HG02798 (cell line): ENCODE data around the gene ARL3.
"Not testable (repeated sequence)": the region's sequence is repeated elsewhere in the genome, so short reads cannot be mapped to it uniquely, and the experiment has no call there.

Experiments
- ATAC-seq: cut with Tn5 transposase; IDR thresholded peaks from one replicate; pipeline ENCODE4 v1.9.1; 2021; ENCODE audit warnings: mild to moderate bottlenecking; ENCODE audit not compliant: unreplicated experiment, poor library complexity

ARL3 gene

DNA sequence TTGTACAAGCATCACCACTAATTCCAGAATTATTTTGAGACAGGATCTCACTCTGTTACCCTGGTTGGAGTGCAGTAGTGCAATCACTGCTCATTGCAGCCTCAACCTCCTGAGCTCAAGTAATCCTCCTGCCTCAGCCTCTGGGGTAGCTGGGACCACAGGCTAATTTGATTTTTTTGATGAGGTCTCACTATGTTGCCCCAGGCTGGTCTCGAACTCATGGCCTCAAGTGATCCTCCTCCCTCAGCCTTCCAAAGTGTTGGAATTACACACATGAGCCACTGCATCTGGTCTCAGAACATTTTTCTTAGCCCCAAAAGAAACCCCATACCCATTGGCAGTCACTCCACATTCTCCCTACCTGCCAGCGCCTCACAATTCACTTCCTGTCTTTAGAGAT is 26.0 kb upstream of the ARL3 start:
- ATAC-seq = no peak

DNA sequence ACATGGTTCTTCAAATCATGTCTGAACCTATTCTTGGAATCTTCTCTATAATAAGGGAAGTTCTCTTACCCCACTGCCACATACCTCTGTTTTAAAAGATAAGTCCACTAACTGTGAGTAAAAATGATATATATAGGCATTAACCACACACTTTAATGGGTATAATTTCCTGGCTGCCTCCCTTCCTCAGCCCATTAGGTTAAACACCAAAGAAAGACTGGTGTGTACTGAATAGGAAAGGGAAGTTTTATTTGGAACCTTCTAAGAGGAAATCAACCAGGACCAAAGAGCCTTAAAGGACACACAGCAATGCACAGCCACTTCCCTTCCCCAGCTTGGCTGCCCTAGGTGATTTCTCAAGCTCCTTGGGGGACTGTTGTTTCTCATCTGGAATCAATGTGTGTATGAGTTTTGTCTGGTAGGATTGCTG is 24.5 kb upstream of the ARL3 start:
- no peak for ATAC-seq

DNA sequence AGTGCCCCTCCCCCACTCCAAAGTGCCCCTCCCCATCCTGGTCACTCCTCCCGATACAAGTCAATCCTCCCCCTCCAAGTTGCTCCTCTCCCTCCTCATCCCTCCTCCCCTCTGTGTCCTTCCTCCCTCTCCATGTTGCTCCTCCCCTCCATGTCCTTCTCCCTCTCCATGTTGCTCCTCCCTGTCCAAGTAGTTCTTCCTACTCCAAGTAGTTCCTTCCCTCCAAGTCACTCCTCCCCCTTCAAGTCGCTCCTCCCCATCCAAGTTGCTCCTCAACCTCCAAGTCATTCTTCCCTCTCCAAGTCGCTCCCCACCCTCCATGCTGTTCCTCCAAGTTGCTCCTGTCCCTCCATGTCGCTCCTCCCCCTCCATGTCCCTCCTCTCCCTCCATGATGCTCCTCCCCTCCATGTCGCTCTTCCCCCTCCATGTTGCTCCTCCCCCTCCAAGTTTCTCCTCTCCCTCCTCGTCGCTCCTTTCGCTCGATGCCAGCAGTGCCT is 20.9 kb upstream of the ARL3 start:
- ATAC-seq = no peak

DNA sequence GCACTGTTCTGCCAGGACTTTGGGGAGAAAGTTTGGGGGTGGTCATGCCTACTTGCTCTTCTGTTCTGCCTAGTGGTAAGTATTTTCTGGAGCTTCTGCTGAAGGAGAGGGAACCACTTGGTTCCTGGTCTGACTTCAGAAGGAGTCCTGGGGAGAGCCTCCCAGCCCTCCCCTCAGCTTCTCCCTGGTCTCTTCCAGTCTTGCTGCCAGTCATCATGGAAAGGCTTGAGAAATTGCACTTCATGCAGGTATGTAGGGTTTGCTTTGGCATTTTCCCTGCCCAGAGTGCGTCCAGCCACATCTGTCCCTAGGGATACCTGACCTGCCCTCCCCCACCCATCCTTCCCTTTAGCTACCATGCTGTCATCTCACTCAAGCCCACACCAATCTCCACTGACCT is 18.5 kb upstream of the ARL3 start:
- ATAC-seq = no peak

DNA sequence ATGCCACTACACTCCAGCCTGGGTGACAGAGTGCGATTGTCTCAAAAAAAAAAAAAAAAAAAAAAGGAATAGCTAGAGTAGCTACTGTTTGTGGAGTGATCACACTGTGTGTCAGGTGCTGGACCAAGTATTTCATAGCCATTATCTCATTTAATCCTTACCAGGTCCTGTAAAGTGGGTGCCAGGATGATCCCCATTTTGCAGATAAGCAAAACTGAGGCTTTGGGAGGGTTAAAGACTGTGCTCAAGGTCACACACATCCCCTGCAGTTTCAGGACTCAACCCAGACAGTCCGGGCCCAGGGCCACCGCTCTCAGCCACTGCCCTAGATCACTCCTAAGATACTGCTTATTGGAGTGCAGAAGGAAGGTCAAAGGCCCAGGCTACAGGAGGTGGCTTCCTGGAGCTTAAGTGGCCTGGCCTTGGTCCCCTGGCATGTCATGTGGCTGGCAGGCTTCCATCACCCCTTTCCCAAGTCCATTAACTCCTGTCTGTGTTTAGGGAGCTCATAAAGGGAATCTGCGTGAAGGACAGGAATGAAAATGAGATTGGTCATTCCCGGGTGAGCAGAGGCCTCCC is 17.1 kb upstream of the ARL3 start:
- no peak for ATAC-seq

DNA sequence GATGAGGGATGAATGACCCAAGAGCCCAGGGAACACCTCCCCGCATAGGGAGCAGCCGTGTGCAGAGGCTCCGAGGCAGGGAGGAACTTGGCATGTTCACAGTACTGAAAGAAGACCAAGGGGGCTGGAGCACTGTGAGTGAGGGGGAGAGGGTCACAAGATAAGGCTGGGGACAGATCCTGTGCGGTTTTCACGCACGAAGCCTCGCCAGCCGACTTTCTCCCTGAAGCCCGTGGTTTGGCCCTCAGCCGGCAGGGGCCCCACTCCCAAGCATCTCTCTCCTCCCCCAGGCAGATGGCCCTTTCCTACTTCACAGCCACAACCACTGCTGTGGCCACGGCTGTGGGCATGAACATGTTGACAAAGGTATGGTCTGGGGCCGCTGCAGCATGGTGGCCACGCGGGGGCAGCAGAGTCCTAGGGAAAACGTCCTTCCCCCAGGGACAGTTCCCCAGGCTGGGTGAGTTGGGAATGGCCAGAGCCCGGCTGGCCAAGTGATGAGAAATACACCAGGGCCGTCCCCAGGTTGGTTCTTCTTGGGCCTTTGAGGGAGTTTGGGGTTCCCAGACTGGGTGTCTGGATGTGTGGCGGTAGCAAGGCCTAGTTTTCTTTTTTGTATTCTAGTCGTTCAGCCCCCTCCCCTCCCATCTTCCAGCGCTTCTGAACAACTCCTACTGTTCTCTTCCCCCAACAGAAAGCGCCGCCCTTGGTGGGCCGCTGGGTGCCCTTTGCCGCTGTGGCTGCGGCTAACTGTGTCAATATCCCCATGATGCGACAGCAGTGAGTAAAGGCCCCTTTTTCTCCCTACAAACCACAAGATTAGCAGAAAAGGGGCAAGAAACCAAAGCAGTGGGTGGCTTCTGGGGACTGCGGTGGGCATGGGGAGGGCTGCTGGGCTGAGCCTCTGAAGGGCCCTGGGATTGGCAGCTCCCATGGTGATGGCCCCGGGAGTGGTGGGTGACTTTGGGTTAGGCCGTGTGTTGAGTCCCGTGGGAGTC is 15.1 kb upstream of the ARL3 start:
- ATAC-seq = peak; percentile 40

DNA sequence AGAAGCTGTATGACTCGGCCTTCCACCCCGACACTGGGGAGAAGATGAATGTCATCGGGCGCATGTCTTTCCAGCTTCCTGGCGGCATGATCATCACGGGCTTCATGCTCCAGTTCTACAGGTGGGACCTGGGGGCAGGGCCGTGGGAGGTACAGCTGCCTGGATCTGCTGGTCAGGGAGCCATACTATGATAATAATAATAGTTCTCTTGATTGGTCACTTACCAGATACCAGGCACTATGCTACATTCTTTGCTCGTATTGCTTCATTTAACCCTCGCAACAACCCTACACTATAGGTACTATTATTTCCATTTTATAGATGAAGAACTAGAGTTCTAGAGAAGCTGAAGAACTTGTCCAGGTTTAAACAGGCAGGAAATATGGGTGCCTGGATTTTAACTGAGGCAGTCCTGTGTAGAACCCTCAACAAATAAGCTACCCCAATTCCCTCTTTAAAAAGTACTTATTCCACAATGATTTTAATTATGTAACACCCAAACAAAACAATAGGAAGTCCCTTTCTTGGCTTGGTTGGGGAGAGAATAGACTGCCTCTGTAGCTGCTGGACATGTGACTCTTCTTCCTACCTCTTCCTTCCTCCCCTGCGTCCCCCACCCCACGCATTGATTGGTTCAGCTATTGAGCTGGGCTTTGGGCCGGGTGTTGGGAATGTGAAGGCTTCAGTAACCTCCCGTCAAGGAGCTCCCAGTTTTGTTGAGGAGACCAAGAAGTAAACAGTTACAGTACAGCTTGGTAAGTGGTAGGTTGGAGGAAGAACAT is 13.0 kb upstream of the ARL3 start:
- ATAC-seq = no peak

DNA sequence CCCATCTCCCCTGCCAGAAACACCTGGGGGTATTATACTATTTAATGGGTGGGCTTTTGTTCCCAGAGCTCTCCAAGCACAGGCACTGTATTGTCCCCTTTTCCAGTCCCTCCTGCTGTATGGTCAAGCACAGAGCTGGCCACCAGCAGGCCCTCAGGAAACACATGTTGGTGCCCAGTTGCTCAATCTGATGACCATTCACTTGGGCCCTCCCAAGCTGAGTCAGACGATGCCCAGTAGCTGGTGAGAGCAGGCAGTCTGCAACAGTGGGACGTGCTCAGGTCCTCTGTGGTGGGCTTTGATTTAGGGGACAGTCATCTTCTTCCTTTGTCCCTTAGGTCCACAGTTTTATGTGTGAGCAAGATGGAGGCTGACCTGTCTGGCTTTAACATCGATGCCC is 12.1 kb upstream of the ARL3 start:
- no peak for ATAC-seq

DNA sequence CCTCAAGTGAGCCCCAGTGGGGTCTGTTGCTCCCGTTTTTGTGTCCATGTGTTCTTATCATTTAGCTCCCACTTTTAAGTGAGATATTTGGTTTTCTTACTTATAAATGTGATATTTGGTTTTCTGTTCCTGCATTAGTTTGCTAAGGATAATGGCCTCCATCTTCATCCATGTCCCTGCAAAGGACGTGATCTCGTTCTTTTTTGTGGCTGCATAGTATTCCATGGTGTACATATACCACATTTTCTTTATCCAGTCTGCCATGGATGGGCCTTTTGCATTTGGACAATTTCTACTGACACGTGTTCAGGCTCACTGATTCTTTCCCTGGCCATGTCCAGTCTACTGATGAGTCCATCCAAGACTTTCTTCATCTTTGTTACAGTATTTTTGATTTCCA is 9.8 kb upstream of the ARL3 start:
- no peak for ATAC-seq

DNA sequence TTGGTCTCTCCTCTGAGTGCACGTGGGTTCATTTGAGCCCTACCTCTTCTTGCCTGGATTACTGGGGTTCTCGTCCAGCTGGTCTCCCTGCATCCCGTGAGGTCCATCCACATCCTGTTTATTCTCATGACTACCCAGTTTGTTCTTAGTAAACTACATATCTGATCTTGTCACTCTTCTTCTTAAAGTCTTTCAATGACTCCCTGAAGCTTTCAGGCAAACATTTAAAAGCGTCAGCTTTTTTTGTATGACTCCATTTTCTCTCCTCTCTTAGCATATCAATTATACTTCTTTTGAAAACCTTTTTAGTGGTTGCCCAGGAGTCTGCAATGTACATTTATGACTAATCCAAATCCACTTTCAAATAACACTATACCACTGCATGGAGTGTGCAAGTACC is 7.8 kb upstream of the ARL3 start:
- ATAC-seq = no peak

DNA sequence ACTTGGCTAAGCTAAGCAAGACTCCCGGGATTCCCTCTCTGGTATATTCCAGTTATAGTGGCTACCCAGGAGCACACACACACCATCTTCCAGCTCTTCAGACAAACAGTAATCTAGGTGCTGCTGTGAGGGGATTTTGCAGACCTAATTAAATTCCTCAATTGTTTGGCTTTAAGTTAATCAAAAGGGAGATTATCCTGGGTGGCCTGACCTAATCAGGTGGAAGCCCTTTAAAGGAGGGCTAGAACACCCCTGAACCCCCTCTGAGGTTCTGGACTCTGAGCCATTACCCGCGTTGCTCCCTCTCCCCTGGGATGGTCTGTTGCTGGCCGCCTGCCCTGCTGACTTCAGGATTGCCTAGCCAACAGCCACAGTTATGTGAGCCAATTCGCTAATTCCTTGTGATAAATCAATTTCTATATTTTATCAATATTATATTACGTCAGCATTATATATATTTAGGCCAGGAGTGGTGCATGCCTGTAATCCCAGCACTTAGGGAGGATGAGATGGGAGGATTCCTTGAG is 6.6 kb upstream of the ARL3 start:
- ATAC-seq = no peak

DNA sequence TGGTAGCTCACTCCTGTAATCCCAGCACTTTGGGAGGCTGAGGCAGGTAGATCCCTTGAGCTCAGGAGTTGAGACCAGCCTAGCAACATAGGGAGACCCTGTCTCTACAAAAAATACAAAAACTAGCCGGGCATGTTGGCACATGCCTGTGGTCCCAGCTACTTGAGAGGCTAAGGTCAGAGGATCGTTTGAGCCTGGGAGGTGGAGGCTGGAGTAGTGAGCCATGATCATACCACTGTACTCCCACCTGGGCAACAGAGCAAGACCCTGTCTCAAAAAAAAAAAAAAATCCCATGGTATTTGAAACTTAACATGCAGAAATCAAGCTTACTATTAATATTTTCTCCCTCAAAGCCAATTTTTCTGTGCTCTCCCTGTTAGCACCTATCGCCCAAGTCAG is 6.1 kb upstream of the ARL3 start:
- no peak for ATAC-seq

DNA sequence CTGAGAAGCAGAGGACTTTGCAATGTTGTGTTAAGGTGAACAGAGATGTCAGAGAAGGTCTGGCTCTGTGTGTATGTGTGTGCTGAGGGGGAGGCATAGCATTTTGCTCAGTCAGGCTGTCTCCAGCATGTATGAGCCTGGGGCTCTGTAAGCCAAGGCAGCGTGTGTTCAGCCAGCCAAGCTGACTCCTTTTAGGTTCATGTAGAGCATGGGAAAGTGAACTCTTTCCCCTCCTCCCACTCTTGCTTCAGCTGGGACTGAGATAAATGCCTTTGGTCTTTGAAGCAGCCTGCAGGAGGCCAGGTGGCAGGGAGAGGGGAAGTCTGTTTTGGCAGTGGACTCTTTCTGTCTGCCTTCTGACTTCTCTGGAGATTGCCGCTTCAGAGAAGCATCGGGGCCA is 4.0 kb upstream of the ARL3 start:
- no peak for ATAC-seq

DNA sequence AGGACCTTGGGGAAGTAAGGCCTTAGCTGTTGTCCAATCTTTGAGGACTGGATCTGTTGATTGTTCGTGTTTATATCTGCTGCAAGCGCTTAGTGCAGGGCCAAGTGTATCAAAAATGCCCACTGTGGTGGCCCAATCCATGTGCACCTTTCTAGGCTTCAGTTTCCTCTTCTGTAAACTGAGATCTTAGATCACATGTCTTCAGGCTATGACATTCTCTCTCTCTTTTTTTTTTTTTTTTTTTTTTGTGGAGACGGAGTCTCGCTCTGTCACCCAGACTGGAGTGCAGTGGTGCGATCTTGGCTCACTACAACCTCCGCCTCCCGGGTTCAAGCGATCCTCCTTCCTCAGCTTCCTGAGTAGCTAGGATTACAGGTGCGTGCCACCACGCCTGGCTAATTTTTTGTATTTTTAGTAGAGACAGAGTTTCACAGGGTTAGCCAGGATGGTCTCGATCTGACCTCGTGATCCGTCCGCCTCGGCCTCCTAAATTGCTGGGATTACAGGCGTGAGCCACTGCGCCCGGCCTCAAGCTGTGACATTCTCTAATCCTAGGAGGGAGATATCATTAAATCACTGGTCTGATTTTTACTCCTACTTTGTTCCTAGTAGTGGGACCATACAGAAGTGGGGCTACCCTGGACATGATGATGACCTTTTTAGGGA is 2.8 kb upstream of the ARL3 start:
- not testable (repeated sequence) for ATAC-seq

DNA sequence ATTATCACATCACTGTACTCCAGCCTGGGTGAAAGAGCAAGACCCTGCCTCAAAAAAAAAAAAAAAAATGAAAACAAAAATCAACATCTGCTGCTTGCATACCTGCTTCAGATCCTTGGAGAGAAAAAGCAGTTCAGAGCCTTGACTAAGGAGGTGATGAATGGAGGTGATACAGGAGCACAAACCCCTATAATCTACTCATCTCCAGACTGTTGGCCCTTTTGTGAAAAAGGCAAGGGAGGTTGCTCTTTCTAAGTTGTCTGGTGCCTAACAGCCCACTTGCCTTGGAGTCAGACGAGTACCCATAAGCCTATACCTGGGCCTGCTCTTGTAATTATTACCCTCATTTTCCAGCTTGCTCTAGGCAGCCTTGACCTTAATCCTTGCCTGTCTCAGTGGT is 1.7 kb upstream of the ARL3 start:
- ATAC-seq = no peak

DNA sequence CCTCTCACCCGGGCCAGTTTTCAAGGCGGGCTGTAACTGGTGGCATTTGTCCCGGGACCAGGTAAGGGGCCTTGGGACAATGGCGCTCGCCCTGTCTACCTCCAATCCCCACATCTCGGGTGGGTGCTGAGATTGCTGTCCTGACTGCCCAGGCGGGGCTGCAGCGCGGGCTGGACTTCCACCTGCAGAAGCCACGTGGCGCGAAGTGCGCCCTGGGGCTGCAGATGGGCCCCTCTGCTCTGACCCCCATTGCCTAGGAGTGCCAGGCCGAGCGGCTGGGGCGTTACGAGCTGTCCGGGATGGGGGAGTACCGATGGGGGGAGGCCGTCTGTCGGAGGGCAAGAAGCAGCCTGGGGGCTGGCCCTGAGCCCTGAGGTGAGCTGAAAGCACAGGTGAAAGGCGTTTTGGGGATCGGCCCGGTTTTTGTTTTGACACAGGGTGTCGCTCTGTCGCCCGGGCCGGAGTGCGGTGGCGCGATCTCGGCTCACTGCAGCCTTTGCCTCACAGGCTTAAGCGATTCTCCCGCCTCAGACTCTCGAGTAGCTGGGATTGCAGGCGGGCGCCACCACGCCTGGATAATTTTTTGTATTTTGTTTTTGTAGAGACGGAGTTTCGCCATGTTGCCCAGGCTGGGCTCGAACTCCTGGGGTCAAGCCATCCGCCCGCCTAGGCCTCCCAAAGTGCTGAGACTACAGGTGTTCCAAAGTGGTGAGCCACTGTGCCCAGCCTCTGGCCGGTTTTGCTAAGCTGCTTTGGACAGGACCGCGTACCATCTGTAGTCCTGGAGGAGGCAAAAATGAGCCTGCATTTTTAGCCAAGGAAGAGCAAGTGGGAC is 641 bp upstream of the ARL3 start, which contains the start of gene SFXN2:
TSS of gene SFXN2 (plus strand) at position 16 of the 835 bp plus-strand sequence. CDS start 12,001 bp downstream, outside the sequence.
- ATAC-seq = peak; percentile 3

DNA sequence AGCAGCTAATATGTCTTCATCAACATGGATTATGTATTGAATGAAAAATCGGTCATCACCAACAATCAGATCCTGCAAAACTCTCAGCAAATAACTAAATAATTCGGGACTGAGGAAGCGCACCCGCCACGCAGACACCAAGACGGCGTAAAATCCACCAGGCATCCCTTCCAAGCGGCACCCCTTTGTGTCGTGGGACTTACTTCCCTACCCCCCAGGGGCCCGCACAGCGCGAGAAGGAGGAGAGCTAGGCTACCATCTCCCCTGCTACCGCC is 721 bp downstream of the ARL3 start:
- peak; percentile 40 for ATAC-seq

DNA sequence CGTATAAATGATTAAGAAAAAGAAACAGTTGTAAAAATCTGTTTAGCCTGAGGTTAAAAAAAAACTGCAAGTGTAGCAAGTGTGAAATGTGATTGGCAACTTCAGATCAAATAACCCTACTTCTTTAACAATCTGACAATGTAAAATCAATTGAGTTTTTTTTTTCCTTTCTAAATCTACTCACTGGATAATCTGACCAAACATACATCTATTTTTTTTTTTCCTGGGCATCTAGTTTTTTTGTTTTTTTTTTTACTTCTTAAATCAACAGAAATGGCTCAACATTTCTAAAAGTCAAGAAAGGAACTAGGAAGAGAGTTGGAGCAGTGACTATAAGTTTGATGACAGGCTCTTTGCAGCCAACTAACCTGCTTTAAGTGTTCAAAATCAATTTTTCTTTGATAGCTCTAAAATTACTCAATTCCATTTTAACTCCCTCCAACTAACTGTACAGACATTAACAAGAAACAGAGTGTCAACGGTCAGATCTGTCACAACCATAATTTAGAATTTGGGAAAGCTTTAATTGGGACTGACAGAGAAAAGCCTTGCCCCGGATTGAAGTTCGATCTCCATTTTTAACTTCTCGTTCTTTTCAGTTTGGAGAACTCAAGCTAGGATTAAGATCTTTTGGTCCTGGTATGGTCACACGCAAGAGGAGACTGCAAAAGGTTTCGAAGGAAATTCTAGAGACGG is 1.2 kb downstream of the ARL3 start:
- no peak for ATAC-seq

DNA sequence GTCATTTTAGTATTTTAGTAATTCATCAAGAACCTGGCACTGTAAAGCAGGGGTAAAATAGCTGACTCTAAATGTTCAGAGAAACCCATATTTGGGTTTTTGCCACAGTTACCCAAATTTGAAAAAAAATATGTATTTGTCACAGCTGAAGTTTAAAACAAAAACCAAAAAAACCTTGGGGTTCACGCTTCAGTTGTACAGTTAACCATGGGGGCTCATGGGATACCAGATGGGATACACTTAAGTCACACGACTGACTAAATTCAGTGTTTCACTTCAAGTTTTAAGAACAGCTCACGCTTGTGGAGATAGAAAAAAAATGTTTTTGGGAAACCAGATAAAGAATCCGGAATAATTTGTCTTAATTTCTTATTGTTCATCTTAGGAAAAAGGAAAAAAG is 2.1 kb downstream of the ARL3 start:
- no peak for ATAC-seq
